Inflammatory macrophage treated with lipopolysaccharide for 4 hours (primary cell): ENCODE data around the gene FOXO3.
"Not testable (repeated sequence)": the region's sequence is repeated elsewhere in the genome, so short reads cannot be mapped to it uniquely, and the experiment has no call there.

Source experiments
- DNase-seq: peaks from one replicate; pipeline ENCODE4 v3.0.0-alpha.2; 2020

FOXO3 gene

DNA sequence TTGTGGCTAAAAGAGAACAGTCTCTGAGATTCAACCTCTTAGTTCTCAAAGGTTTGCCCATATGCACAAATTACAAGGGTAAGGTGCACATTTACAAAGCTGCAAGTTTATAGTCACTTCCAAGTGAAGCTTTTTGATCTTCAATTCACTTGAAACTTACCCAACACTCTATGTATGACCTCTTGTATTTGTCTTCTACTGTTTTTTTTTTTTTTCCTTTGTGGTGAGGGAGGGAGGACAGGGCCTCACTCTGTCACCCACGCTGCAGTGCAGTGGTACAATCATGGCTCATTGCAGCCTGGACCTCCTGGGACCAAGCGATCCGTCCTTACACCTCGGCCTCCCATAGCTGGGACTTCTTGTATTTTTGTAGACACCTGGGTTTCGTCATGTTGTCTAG is 4.5 kb upstream of the FOXO3 start:
- no peak for DNase-seq

DNA sequence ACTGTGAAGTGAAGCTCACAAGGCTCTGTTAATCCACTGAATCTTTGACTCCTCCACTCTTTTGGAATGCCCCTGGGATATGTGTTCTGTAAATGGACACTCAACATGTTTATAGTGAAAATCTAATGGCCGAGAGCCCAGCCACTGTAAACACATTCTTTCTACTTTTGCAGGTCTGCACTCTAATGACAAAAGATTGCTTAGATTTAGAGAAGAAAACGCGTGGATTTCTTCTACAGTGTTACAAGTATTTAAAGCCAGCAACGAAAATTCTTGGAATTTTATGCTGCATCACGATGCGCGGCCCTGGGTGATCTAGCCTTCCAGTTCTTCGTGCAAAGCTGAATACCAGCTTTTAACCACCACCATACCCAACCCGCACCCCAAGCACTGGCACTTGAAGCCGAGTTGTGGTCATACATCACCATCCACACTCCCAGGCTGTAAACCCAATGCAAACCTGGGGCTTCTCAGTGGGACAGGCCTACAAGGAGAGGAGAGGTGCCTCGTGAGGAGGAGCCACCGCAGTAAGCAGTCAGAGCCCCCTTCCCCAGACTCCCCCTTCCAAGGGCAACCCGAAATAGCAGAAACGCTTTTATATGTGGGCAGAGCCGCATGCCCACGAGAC is 3.7 kb upstream of the FOXO3 start:
- DNase-seq = no peak

DNA sequence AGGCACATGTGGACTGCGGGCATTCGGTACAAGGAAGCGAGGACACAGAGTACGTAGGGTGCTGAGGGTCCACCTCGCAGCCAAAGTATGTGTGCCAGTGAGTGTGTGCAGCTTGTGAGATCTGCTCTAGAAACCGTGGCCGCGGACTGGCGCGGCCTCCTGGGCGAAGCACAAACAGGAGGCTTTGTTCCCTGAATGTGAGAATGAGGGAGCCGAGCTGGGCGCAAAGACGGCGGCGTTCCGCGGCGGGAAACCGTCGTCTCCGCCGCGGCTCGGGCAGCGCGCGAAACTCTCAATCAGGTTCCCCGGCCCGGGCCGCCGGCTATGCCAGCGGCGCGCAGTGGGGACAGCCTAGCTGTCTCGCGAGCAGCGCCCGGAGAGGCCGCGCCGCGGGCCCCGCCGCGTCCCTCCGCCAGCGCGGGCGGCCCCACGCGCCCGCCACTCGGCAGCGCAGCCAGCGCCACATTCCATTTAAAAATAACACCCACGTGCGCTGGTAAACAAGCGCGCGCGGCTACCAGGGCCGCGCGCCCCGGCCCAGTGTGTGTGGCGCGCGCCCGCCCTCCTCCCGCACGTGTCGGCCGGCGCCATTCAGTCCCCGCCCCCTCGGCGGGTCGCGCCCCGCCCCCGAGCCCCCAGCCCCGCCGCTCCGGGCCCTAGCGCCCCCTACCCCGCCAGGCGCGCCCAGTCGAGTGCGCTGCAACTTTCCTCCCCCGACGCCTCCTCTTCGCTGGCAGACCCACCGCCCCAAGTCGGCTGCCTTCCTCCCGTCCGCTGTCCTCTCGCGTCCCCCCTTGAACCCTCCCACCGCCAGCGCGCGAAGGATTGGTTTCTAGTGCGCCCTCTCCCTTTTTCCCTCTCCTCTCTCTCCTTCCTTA is 3.0 kb upstream of the FOXO3 start:
- DNase-seq = peak; percentile 75

DNA sequence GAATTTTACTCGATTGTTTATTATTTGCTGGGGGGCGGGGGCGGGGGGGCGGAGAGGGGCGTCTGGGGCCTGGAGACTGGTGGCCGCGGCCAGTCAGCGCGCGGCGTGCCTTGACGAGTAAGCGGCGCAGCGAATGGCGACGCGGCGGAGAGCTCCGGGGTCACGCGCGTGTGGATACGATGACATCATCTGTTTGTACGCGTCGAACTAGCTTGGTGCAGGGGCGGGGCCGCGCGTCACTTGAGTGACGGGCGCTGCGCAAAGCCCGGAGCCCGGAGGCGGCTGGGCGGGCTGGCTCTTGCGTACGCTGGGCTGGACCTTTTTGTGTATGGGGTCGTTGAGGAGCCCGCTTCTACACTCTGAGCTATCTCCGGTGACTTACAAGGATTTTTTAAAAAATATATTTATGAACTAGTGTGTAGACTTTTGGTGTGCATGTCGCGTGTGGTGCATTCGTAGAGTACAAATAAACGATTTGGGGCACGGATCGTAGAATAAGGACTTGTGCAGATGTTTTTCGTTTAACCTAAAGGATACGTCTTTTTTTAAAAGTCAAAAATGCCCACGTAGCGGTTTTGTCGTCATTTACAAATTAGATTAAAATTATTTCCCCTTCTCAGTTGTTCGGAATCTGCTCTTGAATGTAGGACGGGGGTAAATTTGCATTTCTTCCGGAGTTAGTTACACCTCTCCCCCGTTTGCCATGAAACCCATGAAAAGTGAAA is 2.2 kb upstream of the FOXO3 start:
- peak; percentile 99 for DNase-seq

DNA sequence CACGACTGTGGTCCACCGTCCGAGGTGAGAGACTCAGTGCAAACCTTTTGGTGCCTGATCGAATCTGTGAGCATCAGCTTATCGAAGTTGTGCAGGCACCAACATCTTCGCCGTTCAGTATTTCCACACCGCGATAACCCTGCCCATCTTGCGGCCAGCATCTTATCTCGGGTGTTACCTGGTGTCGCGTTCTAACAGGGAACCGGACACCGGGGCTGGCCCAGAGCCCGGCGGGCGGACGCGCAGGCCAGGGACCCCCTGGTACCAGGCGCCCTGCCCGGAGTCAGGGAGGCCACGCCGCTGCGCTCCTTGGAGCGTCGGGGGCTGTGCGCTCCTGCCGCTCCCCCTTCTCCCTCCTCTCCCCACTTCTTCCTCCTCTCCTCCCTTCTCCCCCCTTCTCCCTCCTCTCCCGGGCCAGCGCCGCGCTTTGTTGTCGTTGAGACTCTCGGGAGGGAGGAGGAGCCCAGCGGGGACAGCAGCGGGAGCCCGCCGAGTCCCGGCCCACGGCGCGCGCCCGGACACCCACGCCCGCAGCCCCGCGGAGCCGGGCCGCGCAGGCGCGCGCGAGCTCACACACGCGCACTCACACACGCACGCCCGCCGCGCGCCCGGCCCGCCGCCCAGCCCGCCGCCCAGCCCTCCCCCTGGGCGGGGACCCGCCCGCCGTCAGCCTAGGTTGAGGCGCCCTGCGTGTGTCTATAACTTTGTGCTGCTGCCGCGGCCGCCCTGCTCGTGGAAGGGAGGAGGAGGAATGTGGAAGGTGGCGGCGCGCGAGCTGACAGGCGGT is 1.4 kb upstream of the FOXO3 start:
- DNase-seq = peak; percentile 92

DNA sequence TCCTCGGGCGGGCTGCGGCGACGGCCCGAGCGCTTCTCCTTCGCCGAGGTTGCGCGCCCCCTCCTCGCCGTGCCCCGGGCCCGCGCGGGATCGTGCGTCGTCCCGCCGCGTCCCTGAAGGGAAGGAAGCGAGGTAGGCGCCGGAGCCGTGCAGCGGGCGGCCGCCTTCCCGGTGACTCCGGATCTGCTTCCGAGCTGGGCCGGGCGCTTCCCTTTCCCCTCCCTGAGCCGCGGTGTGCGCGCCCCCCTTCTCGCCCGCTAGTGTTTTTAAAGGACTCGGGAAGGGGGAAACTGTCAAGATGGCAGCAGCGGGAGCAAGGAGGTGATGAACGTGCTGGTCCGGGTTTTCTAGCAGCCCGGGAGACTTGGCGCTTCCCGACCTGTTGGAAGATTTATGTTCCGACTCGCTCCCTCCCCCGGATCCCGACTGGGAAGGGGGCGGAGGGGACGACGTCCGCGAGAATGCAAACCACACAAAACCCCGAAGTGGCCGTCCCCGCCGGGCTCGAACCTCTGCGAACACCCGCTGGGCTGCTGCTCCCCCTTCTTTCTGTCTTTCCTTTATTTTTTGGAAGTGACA is 744 bp upstream of the FOXO3 start:
- peak; percentile 30 for DNase-seq

DNA sequence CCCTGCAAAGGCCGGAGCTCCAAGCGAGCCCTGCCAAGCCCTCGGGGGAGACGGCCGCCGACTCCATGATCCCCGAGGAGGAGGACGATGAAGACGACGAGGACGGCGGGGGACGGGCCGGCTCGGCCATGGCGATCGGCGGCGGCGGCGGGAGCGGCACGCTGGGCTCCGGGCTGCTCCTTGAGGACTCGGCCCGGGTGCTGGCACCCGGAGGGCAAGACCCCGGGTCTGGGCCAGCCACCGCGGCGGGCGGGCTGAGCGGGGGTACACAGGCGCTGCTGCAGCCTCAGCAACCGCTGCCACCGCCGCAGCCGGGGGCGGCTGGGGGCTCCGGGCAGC is 561 bp downstream of the FOXO3 start:
- not testable (repeated sequence) for DNase-seq

DNA sequence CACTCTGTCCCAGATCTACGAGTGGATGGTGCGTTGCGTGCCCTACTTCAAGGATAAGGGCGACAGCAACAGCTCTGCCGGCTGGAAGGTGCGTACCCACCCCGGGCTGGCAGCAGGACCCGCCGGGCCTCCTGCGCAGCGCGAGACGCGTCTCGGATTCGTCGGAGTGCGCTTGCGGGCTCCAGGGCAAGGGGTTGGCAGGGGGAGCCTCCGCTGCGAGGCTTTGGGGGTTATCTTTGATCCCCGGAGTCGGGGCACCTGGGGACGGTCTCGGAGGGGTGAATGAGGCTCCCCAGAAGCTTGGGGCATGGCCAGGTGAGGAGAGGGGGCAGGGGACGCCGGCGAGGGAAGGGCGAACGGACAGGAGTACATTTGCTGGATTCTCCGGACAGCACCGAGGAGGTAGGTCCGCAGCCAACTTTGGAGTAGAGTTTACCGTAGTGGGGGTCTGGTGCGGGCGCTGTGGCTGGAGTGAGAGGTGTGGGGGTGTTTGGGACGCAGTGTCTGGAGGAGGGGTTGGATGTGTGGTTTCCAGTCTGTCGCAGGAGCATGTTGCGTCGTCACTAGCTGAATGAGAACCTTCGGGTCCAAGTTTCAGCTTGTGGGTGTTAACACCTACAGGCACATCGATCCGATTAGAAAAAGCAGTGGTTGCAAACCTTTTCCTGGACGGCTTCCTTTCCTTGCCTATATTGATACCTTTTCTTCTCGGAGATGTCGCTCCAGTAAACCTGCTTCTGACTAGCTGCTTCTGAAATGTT is 1.2 kb downstream of the FOXO3 start:
- peak; percentile 72 for DNase-seq

DNA sequence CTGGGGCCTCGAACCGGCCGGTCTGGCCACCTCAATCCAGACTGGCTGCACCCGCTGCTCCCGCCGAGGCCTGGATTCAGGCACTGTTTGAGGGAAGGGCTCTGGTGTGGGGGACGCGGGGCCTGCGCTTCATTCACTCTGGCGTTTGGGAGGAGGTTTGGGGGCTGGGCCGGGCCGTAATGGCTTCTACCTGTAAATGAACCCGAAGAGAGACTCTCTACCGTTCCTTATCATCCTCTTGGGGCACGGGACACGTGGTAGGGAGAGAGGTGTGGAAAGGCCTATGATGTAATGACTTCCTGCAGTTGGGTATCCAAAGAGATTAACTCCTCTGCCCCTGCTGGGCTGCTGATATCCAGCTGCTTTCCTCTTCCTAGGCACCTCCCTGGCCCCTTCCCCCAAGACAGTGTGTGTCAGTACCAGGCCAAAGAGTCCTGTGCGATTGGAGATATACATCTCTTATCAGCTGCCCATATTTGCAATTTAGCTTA is 1.8 kb downstream of the FOXO3 start:
- DNase-seq = peak; percentile 80

DNA sequence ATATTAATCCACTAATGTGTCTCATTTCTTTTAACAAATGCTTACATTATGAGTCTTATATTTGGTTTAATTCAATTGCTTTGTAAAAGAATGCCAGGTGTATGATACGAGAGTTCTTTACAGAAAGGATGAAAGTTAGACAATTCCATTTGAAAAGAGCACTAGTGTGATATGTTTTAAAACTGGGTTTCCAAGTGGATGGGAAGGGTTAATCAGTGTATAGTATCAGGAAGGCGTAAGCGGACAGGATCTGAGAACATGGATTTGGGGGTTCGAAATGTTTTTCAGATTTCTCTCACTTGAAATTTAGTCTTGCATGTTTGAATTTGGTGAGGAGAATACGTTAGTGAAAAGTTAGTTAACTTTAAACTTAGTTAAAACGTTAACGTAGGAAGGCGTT is 2.6 kb downstream of the FOXO3 start:
- DNase-seq = no peak

DNA sequence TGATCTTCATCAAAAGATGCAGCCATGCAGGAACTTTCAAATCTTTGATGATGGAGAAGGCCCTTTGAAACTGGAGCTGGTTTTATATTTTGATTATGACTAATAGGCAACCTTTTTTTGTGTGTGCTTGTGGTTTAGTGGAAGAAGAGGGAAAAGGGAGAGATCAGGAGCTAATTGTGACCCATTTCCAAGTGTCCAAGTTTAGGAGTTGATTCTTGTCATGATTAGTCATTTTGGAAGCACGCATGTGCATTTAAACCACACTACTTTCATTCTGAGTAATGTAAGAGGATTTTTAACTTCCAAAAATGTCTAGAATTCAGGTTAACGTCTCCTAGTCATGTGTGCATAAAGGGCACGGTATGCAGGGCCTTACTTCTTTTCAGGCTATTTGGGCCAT is 3.5 kb downstream of the FOXO3 start:
- DNase-seq = peak; percentile 68

DNA sequence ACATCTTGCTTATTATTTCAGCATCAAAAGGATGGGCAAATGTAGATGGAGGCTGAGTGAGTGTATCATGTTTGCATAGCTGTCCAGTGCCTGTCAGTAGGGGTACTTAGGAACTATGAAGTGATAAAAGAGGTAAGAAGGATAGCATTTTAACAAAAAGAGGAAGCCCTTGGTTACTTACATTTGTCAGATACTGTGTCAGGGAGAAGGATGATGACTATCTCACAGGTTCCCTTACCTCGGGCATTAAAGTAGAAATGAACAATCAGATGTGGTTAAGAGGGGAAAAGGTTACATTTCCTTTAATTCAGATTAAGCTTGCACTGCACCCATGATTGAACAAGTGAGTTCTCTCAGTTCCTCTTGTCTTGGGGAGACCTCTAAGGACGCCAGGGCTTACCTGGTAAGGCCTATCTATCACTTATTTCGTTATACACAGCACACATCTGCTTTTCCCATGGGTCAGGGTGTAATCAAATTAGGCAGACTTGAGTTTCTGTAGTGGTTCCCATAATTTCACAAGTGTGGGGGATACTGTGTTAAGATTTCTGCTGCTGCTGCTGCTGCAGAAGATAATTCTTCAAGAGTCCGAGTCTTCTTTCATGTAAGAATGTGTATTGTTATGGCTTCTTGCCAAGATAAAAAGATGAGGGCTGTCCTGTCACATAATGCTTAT is 4.5 kb downstream of the FOXO3 start:
- DNase-seq = peak; percentile 77

DNA sequence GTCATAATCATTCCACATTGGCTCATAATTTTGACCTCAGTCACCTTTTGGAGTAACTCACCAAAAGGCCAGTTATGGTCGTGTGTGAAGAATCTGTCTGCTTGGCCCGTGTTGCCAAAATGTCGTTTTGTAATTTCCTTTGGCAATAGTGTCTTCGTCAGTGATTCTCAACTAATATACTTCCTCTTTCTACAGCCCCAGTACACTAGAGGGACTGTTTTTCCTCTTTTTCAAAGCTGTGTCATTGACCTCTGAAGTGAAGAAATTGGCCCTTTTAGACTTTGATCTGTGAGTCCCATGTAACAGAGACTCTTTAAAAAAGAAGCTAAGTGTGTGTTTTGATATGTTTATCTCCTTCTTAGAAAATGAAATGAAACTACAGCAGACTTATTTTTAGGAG is 5.2 kb downstream of the FOXO3 start:
- peak; percentile 99 for DNase-seq

DNA sequence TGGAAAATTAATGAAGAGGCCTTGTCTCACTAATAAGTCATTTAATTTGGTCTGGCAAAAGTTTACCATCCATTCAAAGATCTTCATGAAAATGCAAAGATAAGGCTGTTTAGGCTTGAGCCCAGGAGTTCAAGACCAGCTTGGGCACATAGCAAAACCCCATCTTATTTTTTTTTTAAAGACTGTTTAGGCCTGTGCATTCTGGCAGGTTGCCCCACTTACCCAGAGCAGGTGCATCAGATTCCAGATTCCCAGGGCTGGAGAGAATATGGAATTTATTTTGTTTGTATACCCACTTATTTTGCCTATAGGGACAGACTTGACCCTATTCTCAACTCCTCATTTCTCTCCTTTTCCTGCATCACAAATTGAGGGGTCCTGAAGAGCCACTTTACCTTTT is 5.7 kb downstream of the FOXO3 start:
- DNase-seq = no peak

DNA sequence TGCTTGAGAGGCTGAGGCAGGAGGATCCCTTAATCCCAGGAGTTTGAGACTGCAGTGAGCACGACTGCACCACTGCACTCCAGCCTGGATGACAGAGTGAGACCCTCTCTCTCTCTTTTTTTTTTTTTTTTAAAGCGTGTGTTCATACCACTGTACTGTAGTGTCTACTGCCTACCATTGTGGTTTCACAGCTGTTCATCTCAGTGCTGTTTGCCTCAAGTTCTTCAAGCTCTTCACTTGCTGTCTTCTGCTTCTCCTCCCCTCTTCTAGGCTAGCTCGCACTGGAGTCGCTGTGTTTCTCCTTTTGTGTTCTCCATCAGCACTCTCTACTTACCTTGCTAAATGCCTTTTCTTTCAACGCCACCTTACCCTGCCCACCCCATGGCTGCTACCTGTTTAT is 7.4 kb downstream of the FOXO3 start:
- no peak for DNase-seq

DNA sequence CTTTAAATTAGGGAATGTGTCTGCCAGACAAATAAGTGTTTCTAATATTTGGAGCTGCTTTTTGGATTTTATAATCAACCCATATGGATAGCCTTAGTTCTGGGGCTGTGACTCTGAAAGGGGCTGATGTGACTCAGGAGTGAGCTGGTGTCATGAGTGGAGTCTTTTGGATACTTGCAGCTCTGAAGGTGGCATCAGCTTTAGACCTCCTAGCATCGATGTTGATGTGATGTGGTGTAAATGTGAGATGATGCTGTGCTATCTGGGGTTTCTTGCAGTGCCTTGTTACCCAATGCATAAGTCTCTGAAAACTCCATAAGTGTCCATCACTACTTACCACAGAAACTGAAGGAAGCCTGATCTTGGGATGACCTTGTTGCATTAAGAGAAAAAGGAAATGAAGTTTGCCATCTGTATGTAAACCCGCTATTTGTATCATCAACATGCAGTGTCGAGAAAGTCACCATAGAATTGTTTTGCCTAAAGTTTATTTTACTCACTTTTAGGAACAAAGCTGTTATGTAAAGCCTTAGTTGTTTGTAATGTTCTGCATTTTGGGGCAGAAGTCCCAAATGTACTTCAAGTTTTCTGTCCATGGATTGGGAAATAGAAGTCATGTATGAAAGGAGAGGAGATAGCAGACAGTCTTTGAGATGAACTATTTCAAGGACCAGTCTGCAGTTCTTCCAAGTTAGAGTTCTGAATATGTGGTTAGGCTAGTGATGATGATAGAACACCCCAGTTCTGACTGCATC is 8.0 kb downstream of the FOXO3 start:
- DNase-seq = peak; percentile 57

DNA sequence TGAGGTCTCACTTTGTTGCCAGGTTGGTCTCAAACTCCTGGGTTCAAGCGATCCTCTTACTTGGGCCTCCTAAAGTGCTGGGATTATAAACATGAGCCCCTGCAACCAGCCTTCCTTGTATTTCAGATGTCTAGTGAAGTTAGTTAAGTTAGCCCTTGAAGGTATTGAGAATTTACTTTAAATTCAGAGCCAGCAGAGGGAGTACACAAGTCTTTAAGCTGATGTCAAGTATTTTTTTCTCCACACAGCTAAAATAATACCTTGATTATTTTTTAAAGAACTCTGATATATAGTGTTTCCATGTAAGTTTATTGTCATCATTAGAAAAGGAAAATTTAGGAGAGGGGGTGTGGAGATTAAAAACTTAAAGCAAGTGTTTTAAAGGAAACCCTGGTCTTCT is 9.8 kb downstream of the FOXO3 start:
- no peak for DNase-seq

DNA sequence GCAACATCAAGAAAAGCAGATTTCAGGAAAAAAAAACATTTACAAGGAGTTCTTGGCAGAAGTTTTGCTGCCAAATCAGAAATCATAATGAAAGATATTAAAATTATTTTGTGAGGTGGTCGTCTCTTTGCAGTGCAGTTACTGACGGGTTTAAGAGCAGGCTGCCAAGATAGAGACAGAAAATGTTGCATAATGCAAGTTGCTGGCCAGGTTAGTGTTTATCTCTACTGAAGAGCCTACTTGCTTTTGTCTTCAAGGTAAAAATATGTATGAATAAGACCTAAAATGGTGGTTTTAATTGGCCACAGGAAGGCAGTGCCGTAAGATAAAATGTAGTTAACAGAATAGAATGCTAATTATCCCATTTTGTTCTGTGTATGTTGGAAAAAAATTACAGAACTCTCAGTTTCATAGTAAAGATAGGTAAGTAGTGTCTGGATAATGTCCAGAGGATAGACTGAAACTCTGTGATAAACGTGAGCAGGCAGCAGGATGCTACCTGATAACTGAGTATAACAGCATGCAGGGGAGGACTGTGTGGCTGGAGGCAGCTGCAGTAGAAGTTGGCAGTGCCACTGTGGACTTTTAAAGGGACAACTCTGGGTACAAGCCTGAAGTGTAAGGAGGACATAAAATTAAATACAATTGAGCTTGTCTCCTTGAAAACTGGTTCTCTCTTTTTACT is 13.9 kb downstream of the FOXO3 start:
- DNase-seq = no peak

DNA sequence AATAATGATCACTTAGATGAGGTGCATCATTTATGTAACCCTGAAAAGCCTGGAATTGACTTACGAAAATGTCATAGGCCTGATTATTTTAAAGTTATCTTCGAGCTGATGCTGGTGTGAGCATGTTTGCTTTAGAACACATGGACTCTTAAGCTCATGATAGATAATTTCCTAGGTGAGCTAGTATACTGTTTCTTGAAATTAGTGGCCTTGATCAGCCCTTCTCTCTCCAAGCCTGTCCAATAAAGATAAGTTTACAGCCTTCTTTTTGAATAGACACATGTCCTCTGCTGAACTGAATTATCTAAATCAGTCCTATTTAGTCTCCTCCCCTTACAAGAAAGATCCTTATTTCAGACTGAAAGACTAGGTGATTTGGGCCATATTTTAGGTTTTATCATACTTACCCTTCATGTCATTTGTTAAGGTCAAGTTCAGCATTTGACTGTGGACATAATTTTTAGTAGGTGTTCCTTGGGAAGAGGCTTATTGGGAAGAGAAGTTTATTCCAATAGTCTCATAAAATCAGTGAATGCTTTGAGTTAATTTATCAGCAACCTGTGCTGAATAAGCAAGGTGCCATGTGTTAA is 15.3 kb downstream of the FOXO3 start:
- DNase-seq = no peak
